HFFc6 (cell line): ENCODE data around the gene CENPF. TPM values are rescaled to one million over a fixed set of nuclear protein-coding genes. Genes with fewer than 3 reads are reported as not detected.

Experiments used
- DNase-seq: peaks from one replicate; pipeline ENCODE4 v3.0.0-alpha.2; 2018
- H3K27ac Mint-ChIP-seq: 2 replicates; pipeline ENCODE4 v1.8.0; 2020; ENCODE audit warnings: mild to moderate bottlenecking, mixed read lengths
- H3K27me3 Mint-ChIP-seq: 2 replicates; pipeline ENCODE4 v1.8.0; 2021; ENCODE audit warnings: mild to moderate bottlenecking, moderate library complexity, mixed read lengths; ENCODE audit not compliant: insufficient read depth
- H3K36me3 Mint-ChIP-seq: 2 replicates; pipeline ENCODE4 v1.8.0; 2021; ENCODE audit warnings: low read depth, mixed read lengths
- H3K4me1 Mint-ChIP-seq: 2 replicates; pipeline ENCODE4 v1.8.0; 2020; ENCODE audit warnings: low read depth, mixed read lengths
- H3K4me3 Mint-ChIP-seq: 2 replicates; pipeline ENCODE4 v1.8.0; 2020; ENCODE audit warnings: mild to moderate bottlenecking, moderate library complexity, mixed read lengths
- H3K9me3 Mint-ChIP-seq: 2 replicates; pipeline ENCODE4 v1.8.0; 2020; ENCODE audit warnings: mild to moderate bottlenecking, mixed read lengths
- total RNA-seq, 6 experiments: library from RNA; stranded (reverse); fragmentation: NEBNext Ultra II Directional; extraction: Animal tissue kit (Norgen Biotek cat#: 25700); gene quantifications; 2 replicates in 1 of 6; 3 replicates in 5 of 6; pipeline ENCODE4 v1.2.3, GENCODE V29; 2021
- TF ChIP-seq, protein P1 (sequence below): fragments of 200-600 bp; sonication (generic); IDR thresholded peaks from 2 replicates; pipeline ENCODE4 v1.5.0; 2021; ENCODE audit warnings: antibody characterized with exemption, mild to moderate bottlenecking

CENPF gene
- total RNA-seq, 6 experiments from 2014 or later: 36.8 to 79.2 (median 76.6) TPM

- no peaks in the 10 kb centered on the region for H3K4me1 Mint-ChIP-seq
- no peak for DNase-seq
- H3K4me3 Mint-ChIP-seq: no peak overlapping the region
- no peaks in the 10 kb centered on the region for H3K27me3 Mint-ChIP-seq
- H3K9me3 Mint-ChIP-seq: no peaks in the 10 kb centered on the region
- TF ChIP-seq, protein P1, sequence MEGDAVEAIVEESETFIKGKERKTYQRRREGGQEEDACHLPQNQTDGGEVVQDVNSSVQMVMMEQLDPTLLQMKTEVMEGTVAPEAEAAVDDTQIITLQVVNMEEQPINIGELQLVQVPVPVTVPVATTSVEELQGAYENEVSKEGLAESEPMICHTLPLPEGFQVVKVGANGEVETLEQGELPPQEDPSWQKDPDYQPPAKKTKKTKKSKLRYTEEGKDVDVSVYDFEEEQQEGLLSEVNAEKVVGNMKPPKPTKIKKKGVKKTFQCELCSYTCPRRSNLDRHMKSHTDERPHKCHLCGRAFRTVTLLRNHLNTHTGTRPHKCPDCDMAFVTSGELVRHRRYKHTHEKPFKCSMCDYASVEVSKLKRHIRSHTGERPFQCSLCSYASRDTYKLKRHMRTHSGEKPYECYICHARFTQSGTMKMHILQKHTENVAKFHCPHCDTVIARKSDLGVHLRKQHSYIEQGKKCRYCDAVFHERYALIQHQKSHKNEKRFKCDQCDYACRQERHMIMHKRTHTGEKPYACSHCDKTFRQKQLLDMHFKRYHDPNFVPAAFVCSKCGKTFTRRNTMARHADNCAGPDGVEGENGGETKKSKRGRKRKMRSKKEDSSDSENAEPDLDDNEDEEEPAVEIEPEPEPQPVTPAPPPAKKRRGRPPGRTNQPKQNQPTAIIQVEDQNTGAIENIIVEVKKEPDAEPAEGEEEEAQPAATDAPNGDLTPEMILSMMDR: no peak
- H3K36me3 Mint-ChIP-seq: peaks cover 35% of the 10 kb centered on the region
- no peak overlapping the region for H3K27ac Mint-ChIP-seq
These were observed 42.7 kb downstream of the CENPF start for GRCh38 chr1:214645712-214646111.

DNA sequence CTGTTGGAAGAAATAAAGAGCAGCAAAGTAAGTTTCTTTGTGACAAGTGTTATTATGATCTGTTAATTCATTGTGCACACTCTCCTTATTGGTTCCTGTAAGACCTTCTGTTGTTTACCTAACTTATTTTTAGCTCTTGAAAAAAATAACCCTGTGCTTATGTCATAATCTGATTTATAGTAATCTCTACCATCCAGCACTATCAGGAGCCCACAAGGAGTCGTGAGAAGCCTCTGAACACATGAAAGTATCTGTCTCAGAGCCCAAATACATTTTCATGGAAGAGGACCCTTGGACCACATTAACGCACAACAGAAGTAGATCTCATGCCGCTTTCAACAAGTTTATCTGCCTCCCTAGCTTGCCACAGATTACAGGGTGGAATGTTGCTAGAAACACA is 45.8 kb downstream of the CENPF start:
- TF ChIP-seq, protein P1: no peak
- no peak for DNase-seq
- Mint-ChIP-seq H3K9me3 (no peaks in the 10 kb centered on the region), H3K4me1 (peaks cover 8% of the 10 kb centered on the region; the same call in 1 of the 2 replicates), H3K27ac (no peak overlapping the region), H3K27me3 (no peaks in the 10 kb centered on the region; the same call in 1 of the 2 replicates), H3K4me3 (no peak overlapping the region), H3K36me3 (peaks cover 58% of the 10 kb centered on the region)

GRCh38 chr1:214649607-214650006 is 46.6 kb downstream of the CENPF start:
- TF ChIP-seq, protein P1: no peak
- no peak overlapping the region for H3K4me3 Mint-ChIP-seq
- no peaks in the 10 kb centered on the region; the same call in 1 of the 2 replicates for H3K27me3 Mint-ChIP-seq
- no peak for DNase-seq
- H3K4me1 Mint-ChIP-seq: peaks cover 8% of the 10 kb centered on the region; the same call in 1 of the 2 replicates
- H3K27ac Mint-ChIP-seq: no peak overlapping the region
- no peaks in the 10 kb centered on the region for H3K9me3 Mint-ChIP-seq
- peaks cover 62% of the 10 kb centered on the region for H3K36me3 Mint-ChIP-seq

GRCh38 chr1:214650664-214651063 is 47.7 kb downstream of the CENPF start:
- Mint-ChIP-seq H3K4me1 (peaks cover 8% of the 10 kb centered on the region; the same call in 1 of the 2 replicates), H3K27ac (no peak overlapping the region; the same call in 1 of the 2 replicates), H3K36me3 (peaks cover 61% of the 10 kb centered on the region), H3K27me3 (no peaks in the 10 kb centered on the region; the same call in 1 of the 2 replicates), H3K4me3 (no peak overlapping the region), H3K9me3 (no peaks in the 10 kb centered on the region)
- TF ChIP-seq, protein P1: no peak
- no peak for DNase-seq

- no peak for DNase-seq
- peaks cover 51% of the 10 kb centered on the region for H3K36me3 Mint-ChIP-seq
- no peaks in the 10 kb centered on the region for H3K9me3 Mint-ChIP-seq
These were observed 54.3 kb downstream of the CENPF start for GRCh38 chr1:214657299-214657698.

More at GRCh38 chr1:214657299-214657698, 54.3 kb downstream of the CENPF start:
- peaks cover 23% of the 10 kb centered on the region for H3K4me1 Mint-ChIP-seq
- H3K4me3 Mint-ChIP-seq: no peak overlapping the region
- TF ChIP-seq, protein P1: no peak
- no peak overlapping the region for H3K27ac Mint-ChIP-seq
- H3K27me3 Mint-ChIP-seq: no peaks in the 10 kb centered on the region
